Measurements from ENCODE around the gene LPAR3.
"Not testable (repeated sequence)": the region's sequence is repeated elsewhere in the genome, so short reads cannot be mapped to it uniquely, and the experiment has no call there.

The LPAR3 gene

DNA sequence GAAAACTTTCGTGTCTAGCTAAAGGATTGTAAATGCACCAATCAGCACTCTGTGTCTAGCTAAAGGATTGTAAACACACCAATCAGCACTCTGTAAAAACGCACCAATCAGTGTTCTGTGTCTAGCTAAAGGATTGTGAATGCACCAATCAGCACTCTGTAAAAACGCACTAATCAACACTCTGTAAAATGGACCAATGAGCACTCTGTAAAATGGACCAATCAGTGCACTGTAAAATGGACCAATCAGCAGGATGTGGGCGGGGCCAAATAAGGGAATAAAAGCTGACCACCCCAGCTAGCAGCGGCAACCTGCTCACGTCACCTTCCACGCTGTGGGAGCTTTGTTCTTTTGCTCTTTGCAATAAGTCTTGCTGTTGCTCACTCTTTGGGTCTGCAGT, 9.7 kb upstream of the LPAR3 start:
- DNase-seq: not testable (repeated sequence)

DNA sequence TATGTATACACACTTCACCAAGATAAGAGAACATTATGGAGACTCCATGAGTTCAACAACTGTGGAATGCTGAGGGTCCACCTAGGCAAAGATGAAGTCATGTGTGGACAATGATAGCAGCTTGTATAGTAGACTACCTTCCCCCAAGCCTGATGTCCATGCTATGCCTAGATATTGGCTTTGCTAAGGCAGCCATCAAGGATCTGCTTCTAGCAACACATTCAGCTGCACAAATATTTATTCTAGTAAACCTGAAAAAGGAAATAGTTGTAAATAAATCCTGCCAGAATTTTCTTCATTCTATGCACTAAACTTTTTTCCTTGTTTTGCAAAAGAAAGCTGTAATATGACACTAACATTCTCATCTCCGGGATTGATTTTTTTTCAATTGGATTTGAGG, 7.0 kb upstream of the LPAR3 start:
- DNase-seq: no peak

DNA sequence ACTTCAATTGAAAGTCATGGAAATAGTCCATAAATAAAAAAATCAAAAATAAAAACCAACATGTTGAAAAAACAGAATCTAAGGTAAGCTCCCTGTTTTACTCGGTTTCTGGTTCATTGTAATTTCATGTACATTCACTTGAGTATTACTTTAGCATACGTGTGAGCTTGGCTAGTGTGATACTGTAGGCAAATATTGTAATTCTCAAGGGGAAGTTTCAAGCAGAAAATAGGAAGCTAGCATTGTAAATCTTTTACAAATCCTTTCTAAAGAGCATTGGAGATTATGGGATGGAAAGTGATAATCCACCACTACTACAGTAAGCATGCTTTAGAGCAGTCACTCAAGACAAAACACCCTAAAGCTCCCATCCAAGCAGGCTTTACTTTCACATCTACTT, 3.3 kb upstream of the LPAR3 start:
- no peak for DNase-seq

DNA sequence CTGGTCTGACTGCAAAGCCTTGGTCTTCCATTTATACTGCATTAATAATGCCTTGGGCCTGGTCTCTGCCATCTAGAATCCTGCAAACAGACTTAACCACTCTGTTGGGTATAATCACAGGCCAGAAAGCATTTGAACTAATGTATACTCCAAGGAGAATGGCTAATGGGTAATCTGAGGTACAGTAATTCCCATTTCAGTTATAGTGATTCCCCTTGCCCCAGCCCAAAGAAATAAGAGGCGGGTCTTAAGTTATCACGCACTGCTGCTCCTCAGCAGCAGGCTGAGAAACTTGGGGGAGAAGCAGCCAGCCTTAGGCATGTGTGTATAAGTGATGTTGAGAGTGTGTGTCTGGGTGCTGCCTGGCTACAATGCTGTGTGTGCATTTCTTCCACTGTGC, 2.4 kb downstream of the LPAR3 start:
- no peak for DNase-seq

DNA sequence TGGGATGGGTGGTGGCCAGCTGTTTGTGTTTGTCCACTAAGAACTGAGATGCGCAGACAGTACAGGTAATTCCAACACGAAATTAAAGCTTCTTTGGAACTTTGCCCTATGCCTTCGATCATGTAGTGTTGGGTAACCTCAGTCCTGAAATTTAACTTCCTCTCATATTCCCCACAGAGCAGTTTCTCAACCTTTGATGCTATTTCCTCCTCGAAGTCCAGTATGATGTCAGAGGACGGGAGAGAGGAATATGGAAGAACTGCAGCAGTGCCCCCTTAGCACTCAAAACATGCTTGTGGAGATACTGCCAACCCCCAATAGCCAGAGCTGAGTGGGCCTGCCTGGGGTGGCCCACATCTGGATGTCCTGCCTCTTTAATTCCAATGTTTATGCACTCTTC, 3.6 kb downstream of the LPAR3 start:
- no peak for DNase-seq

DNA sequence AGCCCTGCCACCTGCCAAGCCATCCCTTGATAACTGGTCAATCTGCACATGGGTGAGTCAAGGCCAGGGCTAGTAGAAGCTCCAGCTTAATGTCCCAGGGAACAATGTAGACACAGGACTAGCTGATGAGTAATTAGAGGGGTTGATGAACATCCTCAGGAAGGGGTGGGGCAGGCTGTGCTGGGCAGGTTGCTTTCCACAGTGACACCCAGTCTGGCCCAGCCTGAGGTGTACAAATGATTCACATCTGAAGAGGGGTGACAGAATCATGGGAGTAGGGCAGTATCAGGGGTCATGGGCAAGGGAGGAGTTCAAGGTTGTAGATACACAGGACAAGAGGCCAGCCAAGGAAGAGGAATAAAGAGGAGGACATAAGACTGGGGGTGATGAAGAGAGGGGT, 4.3 kb downstream of the LPAR3 start:
- no peak for DNase-seq

DNA sequence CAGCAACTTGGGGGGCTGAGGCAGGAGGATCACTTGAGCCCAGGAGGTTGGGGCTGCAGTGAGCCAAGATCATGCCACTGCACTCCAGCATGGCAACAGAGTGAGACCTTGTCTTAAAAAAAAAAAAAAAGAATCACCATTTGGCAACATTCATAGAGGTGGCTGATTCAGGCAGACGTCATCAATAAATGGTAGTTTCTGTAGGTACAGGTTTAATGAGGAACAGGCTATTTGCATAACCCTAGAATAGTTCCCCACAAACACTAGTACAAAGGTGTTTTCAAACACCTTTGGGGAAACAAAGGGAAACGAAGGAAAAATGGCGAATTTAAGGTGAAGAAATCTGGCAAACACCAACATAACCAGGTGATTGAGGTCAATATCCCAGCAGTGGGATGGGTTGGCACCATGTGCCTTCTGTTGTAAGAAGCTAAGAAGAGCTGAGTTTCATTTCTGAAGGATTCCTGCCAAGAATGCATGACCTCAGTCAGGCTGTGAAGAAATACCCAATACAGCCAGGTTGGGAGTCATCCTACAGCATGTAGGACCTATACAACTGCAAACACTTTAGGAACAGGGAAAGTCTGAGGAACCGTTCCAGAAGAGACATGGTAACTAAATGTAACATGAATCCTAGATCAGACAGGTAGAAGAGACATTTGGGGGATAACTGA, 5.6 kb downstream of the LPAR3 start:
- DNase-seq: no peak

DNA sequence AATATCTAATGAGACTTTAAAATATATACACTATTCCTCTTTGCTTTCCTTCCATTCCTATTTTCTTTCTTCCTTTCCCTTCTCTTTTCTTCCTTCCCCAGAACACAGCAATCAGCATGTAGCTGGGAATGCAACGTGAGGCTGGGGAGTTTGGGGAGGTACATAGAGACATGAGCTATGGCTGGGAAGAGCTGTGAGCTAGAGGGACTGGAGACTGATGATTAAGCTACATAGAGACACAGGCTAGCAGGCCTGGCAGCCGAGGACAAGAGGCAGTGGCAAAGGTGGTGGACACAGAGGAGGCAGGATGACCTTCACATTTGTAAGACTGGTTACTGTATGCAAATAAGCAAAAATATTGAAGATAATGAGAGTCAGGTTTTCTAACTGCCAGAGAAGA, 7.5 kb downstream of the LPAR3 start:
- DNase-seq: no peak

DNA sequence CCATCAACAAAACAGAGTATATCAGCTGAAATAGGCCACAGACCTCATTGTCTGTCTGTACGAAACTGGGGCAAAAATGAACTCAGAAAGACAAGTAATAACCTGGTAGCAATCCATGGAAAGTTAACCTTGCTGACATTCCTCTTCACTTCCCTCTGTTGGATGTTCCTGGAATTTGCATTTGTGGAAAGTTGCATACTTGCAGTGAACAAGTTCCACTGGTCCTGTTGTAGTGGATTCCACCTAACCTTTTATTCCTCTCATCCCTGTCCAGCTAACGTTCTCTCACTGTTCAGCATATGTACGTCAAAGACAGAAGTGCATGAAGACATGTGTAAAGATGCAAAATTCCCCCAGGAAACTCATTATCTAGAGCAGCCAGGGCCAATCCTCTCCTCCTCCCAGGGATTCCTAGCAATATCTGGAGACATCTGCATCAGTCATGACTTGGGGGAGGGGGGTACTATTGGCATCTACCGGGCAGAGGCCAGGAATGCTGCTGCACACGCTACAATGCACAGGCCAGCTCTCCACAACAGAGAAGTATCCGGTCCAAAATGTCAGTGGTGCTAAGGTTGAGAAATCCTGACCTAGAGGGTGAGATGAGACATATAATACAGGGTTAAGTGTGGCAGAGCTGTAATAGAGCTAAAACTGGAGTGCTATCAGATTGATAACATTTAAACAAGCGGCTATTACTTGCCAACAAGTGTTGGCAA, 8.2 kb downstream of the LPAR3 start:
- DNase-seq: no peak

DNA sequence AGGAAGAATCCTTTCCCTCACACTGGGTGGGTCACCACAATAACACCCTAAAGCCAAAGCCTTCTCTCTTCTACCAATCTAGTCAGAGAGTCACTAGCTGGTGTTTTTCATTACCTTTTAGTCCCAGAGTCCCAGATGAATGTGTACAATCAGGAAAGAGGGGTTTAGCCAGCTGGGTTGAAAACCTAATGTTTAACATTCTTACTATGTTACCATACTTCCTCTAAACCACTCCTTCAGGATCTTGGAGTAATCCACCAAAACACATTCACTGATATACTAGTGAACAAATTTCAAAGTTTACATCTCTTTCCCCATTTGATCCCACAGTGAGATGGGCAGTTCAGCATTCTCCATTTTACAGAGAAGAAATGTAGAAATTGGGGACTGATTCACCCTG, 9.7 kb downstream of the LPAR3 start:
- no peak for DNase-seq

DNA sequence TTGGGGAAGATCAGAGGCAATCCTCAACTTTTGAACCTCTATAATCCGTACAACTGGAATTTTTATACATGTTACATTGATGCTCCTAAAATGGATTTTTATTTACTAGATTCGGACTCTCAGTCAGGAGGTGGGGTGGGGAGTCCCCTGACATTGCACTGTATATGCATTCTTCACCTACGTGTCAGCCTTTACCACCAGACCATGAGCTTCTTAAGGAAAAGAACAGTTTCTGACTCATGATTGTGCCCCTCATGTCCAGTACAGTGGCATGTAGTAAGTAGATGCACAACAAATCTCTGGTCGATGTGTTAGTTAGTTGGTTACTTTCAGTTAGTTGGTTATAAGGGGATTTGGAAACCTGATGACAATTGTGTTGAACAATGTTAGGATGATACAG, 15.4 kb downstream of the LPAR3 start:
- DNase-seq: no peak

DNA sequence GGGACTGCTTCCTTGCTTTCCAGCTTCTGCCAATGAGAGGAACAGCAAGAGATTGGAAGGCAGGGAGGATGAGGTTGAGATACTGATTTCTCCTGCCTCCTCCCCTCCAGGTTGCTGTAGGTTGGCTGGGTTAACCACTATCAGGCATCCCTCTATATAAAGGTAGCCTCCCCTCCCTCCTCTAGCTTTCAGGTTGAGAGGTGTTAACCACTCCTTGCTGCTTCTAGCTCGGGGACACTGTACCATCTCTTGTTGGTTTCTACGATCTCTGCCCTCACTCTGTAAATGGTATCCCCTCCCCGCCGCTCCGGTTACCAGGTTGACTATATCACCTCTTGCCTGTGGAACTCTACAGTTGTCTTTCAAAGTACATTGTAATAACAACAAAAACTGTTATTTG, 16.7 kb downstream of the LPAR3 start:
- DNase-seq: no peak

DNA sequence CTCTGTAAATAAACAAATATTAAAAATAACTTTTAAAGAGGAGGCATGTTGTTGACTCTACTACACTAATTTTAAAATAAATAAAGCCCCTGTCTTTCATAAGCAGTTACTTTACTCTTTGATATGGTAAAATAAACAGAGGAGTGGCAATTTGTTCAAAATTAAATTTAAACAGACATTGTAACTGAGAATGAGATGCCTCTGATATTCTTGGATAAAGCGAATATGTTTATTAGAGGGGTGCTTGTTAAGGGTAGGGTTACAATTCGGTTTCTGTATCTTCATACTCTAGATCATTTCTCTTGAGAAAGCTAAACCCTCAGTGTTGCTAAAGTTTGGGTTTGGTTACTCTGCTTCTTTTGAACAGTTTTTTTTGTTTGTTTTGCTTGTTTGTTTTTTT, 19.6 kb downstream of the LPAR3 start:
- DNase-seq: no peak

DNA sequence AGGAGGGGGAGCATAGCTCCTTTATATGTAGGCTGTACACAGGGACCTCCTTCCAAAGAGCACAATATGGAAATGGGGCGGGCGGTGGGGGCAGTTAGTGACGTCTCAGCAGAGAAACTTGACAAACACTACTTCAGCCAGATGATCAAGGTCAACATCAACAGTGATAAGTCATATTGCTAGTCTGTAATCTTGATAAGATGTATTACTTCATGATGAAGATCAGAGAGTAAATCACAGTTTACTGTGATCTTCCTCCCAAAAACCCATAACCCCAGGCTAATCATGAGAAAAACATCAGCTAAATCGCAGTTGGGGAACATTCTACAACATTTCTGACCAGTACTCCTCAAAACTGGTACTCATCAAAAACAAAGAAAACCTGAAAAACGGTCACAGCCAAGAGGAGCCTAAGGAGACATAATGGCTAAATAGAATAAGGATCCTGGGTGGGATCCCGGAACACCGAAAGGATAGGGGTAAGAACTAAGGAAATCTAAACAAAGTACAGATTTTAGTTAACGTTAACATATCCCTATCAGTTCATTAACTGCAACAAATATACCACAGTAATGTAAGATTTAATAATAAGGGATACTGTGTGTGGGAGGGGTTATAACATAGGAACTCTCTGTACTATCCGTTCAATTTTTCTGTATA, 20.2 kb downstream of the LPAR3 start:
- DNase-seq: no peak

DNA sequence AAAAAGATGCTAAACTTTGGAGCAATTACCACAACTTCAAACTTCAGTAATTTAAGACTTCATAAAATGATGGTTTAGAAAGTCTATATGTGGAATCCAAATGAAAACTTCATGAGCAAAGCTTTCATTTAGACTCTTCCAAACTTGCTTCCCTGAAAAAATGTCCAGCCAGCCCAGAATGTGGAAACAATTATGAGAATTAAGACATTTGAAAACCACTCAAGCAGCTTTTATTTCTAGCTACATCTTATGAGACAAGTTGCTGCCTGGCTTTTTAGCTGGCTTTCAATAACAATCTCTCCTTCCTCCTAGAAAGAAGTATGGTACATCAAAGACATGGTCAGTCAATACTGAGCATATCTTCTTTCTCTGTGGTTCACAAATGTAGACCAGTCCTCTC, 21.8 kb downstream of the LPAR3 start:
- no peak for DNase-seq

DNA sequence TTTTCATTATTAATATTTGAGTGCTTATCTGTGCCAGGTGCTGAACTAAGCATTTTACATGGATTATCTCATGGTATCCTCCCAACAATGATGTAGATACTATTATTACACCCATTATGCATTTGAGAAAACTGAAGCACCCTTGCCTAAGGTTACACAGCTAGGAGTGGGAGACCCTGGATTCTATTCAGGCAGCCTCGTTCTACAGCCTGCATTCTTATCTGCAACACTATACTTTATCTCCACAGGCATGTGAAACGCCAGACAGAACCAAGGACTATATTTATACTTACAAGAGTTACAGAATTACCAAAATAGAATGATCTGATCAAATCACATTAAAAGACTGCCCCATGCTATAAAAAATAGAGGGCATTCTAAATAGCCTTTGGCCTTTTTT, 22.4 kb downstream of the LPAR3 start:
- DNase-seq: no peak

DNA sequence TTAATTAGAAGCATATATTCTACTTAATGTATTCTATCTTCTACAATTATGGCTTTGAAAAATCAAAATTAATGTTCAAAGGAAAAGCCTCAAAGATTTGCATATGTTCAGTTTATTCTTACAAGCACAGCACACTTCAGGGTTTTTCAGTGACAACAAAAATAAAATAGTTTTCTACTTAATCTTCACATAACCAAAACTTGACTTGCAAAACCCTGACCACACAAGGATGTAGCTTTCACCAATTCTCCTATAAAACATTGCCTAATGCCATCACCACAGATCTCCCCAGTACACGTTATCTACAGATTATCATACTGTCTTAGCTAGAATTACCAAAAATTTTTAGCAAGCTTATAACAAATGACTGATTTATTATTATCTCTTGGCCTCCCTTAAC, 23.3 kb downstream of the LPAR3 start:
- DNase-seq: no peak

DNA sequence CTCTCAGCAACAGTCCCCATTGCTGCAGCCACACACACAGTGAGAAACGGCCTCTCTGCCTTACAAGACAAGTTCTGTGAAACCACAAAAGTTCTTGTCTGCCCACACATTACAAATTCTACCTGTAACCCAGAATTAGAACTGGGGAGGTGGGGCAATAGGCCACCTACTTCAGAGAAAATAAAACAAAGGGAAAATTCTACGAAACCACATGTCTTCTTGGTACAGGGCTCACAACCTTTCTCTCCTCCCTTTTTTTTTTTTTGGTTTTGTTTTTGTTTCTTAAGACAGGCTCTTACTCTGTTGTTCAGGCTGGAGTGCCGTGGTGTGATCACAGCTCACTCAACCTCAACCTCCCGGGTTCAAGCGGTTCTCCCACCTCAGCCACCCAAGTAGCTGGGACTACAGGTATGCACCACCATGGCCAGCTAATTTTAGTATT, 30.2 kb downstream of the LPAR3 start:
- DNase-seq: no peak

DNA sequence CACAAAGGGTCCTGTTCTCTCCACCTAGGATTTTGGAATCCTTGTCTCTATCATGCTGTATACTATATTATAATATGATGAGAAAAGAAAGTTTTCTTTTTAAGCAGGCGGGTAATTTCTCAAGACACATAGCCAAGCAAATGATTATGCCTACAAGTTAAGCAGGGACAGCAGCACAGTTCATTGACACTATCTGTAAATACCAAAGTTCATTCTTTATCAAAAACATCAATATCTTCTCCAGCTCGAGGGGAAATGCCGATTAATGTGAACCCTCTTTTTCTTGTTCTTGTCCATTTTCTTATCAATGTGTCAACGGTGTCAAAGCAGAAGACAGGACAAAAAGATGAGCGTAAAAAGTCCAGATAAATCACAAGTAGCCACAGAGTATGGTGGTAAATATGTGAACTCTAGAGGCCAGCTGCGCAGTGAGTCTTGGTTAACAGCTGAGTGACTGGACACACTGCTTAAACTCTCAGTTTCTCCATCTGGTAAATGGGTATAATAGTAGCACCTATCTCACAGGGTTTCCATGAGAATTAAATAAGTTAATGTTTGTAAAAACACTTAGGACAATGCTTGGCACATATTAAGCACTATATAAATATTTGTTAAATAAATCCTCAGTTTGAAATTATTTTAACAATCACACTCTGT, 30.9 kb downstream of the LPAR3 start:
- DNase-seq: no peak

DNA sequence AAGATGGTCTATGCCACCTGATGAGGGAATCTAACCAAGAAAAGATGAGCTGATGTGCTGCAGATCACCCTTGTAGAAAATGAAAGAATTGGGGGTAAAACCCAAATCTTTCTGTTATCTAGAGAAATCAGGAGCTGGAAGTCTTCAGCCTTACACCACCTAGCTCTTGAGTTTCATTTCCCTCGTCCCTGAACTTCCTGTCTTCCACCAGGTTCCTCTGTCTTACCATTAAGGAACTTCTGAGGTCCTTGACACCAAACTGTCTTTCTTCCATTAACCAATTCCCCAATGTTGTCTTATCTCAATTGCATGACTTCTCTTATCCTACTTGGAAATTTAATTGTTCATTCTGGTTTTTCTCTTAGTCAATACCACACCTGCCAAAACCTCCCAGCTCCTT, 31.5 kb downstream of the LPAR3 start:
- no peak for DNase-seq

DNA sequence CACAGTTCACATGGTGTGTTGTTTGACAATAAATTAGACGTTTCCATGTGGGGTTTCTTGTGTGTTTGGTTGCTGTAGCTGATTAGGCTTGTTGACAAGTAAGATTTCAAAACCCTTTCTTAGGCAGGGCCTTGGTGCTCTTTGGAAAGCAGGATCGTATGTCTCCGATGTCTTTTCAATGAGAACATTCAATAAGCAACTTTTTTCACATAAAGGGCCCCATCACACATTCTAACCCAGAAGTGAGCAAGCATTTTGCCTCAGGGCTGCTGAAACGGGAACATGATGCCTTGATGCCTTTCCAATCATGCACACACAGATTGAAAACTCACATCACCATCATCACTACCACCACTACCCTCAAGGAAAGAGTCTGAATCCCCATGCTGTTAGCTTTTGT, 33.1 kb downstream of the LPAR3 start:
- DNase-seq: no peak

DNA sequence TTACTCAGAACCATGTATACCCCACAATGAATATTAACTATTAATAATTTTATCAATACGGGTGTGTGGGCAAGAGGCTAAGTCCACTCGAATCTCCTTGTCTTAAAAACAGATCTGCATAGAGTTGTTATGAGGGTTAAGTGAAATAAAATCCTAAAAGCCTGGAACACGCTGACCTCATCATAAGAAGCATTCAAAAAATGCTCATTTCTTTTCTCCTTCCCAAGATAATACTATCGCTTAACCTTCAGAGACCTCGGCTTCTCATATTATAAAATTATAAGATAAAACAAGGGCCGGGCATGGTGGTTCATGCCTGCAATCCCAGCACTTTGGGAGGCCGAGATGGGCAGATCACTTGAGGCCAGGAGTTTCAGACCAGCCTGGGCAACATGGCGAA, 35.1 kb downstream of the LPAR3 start:
- no peak for DNase-seq

DNA sequence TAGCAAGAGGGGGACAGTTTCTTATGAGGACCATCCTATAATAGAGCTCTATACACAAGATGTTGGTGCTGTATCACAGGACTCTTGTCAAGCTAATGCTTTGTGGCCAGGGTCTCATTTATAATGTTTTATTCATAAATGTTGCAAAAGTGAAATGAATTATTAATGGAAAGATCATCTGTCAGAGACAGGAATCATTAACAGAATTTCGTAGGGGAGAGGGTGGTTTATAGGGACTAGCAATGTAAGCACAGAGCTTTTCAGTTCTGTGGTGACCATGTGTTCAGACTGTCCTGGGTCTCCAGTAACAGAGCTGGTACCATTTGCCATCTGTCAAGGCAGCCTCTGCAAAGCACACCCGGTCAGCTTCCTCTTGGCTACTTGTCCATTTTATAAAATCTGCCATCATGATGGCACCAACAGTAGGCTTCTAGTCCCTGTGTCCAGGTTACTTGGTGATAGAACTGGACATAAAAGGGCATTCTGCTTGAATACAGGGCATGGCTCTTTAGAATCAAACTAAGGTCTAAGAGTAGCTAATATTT, 36.2 kb downstream of the LPAR3 start:
- no peak for DNase-seq
